HG02759 (cell line): ENCODE results near the gene CCNL2.
A peak's percentile ranks its signal among the peaks of the same experiment; 100 is the strongest.
"Not testable (repeated sequence)": the region's sequence is repeated elsewhere in the genome, so short reads cannot be mapped to it uniquely, and the experiment has no call there.

Experiments used
- ATAC-seq: cut with Tn5 transposase; IDR thresholded peaks from one replicate; pipeline ENCODE4 v1.9.1; 2021; ENCODE audit warnings: mild to moderate bottlenecking, moderate library complexity; ENCODE audit not compliant: unreplicated experiment

The CCNL2 gene

DNA sequence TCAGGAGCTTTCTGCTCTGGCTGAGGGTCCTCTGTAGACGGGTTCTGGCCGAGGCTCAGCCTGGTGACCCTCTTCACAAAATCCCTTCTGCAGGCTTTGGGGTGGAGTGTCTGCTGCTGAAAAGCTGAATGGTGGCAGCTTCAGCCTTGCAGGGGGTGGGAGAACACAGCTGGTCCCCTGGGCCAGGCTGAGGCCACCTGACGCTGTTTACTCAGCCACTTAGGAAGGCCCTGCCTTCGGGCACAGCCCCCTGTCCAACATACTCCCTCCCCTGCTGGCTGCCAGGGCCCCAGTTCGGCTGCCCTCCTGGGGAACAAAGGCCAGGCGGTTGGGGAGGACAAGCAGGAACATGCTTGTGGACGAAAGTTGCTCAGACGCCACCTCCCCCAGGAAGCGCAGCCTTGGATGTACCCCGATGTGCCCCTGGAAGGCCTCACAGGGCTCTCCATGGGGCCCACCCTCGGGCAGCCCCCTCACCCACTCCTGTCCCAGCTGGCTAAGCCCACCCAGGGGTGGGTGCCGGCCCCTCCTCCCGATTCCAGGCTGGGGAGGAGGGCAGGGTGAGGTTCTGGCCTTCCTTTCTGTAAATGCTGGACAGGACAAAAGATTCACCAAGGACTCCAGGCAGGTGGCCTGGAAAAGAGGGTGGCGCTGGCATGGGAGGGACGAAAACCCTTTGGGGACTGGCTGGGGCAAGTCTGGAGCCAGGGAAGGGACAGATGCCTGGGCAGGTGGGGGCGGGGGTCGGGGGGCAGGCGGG, 22.2 kb upstream of the CCNL2 start, which contains the start of gene ANKRD65:
TSS of gene ANKRD65 (minus strand) at position 130 of the 760 bp plus-strand sequence. CDS start 271 bp downstream, outside the sequence.
- ATAC-seq = no peak

DNA sequence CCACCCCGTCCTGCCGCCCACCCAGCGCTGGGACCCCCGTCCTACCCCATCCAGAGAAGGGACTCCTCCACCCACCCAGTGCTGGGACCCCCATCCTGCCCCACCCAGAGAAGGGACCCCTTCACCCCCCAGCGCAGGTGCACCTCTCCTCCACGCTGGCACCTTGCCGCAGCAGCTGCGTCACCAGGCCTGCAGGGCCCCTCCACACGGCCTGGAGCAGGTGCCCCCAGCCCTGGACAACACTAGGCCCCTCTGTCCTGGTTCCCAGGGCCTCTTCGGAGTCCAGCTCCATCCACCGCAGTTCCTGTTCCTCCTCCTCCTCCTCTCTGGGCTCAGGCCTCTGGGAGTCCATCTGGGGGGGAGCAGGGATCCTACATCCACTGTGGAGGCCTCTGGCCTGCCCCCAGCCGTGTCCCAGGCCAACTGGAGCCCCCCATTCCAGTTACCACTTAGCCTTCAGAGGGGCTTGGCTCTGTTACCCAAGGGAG, 21.6 kb upstream of the CCNL2 start:
- ATAC-seq = no peak

DNA sequence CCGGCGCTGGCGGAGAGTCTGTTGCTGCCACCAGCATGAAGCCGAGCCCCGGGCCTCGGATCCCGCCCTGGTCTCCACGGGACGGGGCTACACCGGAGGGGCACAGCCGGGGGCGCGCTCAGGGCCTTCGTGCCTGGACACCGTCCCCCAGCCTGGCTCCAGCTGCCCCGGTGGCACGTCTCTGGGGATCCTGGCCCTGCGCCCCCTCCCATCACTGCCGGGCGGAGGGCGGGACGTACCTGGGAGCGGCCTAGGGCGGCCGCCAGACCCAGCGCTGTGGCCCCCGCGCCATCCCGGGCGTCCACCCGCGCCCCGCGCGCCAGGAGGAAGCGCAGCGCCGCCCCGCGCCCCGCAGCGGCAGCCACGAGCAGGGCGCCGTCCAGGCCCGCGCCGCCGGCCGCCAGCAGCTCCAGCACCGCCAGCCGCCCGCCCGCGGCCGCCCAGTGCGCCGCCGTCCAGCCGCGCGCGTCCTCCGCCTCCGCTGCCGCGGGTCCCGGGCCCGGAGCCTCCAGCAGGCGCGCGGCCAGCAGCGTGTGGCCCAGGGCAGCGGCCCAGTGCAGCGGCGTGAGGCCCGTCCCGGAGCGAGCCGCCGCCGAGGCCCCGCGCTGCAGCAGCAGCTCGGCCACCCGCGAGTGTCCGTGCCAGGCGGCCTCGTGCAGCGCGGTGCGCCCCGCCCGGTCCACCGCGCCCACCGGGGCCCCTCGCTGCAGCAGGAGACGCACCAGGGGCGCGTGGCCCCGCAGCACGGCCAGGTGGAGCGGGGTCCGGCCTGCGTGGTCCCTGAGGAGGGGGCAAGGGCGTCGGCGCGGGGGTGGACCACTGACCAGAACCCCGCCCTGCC, 20.9 kb upstream of the CCNL2 start:
- ATAC-seq = no peak

DNA sequence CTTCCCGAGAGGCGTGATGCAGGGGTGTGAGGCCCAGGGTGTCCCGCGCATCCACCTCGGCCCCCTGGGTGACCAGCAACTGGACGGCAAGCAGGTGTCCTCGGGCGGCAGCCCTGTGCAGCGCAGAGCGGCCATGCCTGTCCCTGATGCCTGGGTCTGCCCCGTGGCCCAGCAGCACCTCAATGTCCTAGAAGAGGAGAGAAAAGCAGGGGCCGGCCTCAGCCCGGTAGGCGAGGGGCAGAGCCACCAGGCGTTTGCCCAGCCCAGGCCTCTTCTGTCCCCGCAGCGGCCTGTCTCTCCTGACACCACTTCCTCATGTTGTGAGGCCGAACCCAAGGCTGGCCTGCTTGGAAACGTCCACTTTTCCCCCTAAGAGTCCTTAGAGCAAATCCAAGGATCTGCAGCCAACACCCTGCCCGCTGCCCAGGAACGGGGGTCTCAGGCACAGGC, 20.3 kb upstream of the CCNL2 start:
- no peak for ATAC-seq

DNA sequence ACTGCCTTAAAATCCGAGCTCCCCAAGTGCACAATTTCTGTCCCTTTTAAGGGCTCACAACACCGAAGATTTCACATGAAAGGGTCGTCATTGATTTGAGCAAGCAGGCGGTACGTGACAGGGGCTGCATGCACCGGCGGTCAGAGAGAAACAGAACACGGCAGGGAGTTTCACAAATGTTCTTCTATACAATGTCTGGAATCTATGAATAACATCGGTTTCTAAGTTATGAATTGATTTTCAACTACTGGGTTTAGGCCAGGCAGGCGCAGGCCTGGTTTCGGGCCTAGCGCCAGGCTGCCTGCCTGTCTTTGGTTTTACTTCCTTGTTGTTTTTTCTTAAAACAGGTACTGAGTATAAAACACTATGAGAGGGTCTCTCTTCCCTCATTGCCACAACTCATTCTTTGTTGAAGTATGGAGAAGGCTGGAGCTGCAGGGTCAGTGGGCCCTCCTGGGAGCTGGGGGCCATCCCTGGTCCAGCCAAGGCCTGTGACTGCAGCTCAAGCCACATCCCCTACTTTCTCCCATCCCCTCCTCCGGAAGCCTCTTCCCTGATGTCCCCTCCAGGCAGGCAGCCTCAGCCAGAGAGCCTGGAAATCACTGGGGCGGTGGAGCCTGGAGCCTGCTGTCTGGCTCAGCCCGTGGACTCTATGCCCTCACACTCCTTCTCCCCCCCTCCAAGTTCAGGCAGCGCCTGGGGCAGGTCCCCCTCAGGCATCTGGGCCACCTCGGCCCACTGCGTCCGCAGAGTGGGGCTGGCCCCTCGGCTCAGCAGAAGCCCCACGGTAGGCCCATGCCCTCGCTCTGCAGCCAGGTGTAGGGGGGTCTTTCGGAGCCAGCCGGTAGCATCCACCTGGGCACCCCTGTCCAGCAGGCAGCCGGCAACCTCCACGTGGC, 19.6 kb upstream of the CCNL2 start:
- no peak for ATAC-seq

DNA sequence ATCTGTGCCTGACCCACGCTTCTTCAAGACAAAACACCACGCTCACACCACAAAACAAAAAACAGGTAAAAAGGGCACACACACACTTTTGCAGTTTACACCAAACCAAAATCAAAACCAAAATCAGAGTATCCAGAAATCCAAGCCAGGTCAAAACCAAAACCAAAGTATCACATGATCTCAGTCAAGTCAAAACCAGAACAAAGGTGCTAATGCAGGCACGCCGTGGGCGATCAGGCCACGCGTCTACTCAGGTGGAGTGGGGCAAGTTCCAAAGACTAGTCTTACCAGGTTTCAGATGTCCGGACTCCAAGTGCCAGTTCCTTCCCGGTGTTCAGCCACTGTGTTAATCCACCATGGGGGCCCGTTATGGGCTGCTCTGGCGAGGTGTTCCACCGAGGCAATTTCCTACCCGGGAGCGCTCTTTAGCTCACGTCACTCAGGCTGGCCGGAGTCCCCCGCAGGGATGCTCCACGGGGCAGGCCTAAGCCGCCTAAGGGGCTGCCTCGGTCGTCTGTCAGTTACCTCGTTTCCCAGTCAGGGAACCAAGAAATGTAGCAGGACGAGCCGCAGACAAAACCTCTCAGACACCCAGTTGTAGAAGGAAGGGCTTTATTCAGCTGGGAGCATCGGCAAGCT, 18.8 kb upstream of the CCNL2 start:
- not testable (repeated sequence) for ATAC-seq

DNA sequence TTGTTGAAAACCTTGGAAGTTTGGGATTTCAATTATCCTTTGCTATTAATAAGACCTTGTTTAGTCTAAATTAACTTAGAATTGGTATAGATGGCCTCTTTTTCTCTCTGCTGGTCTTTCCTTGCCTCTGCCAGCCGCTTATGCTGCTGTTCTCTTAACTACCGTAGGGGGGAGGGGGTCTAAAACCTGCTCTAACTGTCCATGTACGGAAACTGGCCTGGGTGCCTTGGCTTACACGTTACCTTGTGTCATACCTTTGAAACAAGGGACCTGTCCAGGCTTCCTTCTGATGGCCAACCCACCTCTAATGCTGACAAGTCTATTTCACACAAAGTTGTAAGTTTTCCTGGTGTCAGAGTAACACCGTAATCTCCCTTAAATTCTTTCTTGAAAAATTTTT, 18.3 kb upstream of the CCNL2 start:
- not testable (repeated sequence) for ATAC-seq

DNA sequence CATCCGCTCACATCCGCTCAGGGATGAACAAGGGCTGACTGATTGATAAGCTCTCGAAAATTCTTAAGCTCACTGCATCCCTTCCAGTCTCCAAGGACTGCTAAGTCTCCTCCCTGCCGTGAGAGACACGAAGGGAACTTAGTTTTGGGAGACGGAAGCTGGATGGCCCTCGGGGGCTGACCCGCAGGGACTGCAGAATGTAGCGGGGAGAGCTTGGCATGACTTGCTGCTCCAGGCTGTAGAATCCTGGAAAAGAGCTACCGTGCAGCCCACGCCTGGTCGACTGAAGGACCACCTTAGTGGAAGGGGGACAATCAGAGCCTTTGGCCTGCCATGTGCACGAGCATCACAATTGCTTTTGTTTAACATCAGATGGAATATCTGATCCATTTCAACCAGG, 16.6 kb upstream of the CCNL2 start:
- ATAC-seq = no peak

DNA sequence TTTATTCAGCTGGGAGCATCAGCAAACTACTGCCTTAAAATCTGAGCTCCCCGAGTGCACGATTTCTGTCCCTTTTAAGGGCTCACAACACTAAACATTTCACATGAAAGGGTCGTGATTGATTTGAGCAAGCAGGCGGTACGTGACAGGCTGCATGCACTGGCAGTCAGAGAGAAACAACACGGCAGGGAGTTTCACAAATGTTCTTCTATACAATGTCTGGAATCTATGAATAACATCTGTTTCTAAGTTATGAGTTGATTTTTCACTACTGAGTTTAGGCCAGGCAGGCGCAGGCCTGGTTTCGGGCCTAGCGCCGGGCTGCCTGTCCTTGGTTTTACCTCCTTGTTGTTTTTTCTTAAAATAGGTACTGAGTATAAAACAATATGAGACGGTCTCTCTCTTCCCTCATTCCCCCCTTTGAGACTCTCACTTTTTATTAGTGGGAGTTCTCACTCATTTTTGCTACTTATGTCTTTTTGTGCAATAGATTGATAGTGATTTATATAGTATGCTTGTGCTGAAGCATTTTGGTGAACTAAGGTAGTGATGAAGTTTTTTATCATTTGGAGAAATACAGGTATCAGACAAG, 13.3 kb upstream of the CCNL2 start:
- not testable (repeated sequence) for ATAC-seq

DNA sequence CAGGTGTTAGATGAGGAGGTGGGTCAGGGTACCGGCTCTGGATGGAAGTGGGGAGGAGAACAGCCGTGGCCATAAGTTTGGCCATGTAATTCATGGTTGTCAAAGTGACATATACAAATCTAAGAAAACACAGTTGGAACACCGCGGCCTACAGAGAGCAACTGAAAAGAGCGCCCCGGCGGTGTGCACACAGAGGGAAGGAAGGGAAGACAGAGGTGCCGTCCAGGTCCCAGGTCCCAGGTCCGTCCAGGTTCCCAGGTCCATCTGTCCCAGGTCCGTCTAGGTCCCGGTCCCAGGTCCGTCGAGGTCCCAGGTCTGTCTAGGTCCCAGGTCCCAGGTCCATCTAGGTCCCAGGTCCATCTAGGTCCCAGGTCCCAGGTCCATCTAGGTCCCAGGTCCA, 12.5 kb upstream of the CCNL2 start:
- ATAC-seq = no peak

DNA sequence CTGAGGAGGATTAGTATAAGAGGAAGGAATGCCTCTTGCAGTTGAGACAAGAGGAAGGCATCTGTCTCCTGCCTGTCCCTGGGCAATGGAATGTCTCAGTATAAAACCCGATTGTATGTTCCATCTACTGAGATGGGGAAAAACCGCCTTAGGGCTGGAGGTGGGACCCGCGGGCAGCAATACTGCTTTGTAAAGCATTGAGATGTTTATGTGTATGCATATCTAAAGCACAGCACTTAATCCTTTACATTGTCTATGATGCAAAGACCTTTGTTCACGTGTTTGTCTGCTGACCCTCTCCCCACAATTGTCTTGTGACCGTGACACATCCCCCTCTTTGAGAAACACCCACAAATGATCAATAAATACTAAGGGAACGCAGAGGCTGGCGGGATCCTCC, 11.1 kb upstream of the CCNL2 start:
- ATAC-seq = not testable (repeated sequence)

DNA sequence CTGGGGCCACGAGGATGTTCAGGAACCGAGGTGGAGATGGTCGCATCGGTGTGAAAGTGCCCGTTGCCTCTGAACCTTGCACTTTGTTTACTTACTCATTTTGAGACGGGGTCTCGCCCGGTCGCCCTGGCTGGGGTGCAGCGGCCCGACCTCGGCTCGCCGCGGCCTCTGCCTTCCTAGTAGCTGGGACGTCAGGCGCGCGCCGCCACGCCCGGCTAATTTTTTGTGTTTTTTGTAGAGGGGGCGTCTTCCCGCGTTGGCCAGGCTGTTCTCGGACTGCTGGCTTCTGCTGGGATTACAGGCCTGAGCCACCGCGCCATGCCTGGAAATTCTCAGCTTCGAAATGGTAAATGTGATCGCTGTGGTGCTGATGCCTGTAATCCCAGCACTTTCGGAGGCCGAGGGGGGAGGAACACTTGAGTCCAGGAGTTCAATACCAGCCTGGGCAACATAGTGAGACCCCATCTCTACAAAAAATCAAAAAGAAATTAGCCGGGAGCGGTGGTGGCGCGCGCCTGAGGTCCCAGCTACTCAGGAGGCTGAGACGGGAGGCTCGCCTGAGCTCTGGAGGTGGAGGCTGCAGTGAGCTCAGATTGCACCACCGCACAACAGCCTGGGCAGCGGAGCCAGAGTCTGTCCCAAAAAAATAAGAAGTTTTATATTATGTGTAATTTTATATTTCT, 8.6 kb upstream of the CCNL2 start:
- ATAC-seq = peak; percentile 38

DNA sequence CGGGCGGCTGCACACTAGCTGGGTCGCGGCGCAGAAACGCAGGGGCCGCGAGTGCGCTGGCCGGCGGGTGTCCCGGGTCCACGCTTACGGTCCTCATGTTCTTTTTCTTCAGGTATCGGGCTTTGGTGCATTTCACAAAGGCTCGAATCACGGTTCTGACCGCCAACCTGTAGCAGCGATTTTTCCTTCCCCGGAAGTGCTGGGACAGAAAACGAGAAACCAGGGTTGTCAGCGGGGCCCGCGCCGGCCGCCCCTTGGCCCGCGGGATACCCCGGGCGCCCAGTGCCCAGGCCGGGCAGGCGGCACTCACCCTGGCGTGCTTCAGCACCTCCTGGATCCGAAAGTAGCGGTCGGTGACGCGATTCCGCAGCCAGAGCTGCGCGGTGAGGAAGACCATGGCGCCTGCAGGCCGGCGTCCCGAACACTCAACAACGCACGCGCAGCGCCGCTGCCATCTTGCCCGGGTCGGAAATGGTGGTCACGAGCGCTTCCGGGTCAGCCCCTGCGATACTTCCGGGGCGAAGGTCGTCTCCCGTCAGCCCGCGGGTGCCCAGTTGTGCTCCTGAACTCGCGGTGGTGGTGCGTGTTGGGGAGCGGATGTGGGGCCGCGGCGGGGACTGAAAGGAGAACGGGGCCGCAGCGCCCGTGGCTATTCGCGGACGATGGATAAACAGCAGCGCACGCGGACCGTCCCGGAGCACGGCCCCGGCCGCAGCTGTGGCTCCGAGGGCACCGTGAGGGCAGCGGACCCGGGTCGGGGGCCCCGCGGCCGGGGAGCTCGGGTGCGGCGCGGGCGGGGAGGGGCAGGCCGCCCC, 7.9 kb upstream of the CCNL2 start, which contains the start of gene MRPL20:
TSS of gene MRPL20 (minus strand) at position 473 of the 815 bp plus-strand sequence. CDS start at position 397, 76 bp downstream.
- ATAC-seq = peak; percentile 91

DNA sequence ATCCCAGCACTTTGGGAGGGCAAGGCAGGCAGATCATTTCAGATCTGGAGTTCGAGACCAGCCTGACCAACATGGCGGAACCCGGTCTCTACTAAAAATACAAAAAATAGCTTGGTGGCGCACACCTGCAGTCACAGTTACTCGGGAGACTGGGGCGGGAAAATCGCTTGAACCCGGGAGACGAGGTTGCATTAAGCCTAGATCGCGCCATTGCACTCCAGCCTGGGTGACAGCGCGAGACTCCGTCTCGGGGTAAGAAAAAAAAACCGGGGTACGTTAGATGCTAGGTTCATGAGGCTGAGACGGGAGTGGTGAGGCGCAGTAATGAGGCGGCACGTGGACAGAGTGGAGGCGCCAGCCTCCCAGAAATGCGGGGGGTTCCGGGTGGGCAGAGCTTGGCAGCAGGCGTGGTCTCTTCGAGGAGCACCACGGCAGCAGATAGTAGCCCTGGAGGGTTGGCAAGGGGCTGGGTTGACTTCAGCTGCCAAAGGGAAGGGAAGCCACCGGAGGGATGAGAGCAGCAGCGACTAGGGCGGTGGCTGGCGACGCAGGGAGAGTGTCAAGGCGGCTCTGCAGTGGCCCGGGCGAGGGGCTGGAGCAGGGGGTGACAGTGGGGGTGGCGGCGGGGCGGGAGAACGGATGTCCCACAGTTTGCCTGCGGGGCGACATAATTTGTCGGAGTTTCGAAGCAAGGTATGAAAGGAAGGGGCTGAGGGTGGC, 7.1 kb upstream of the CCNL2 start:
- no peak for ATAC-seq

DNA sequence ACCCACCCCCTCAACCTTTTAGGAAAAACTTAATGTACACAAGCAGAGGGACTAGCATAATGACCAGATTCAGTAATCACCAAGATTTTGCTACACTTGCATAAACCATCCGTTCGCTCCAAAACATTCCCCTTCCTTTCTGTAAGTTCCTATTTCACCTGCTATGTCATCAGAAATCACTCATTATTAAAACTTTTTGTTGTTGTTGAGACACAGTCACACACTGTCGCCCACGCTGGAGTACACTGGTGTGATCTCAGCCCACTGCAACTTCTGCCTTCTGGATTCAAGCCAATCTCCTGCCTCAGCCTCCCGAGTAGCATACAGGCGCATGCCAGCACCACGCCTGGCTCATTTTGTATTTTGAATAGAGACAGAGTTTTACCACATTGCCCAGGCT, 4.5 kb upstream of the CCNL2 start:
- no peak for ATAC-seq

DNA sequence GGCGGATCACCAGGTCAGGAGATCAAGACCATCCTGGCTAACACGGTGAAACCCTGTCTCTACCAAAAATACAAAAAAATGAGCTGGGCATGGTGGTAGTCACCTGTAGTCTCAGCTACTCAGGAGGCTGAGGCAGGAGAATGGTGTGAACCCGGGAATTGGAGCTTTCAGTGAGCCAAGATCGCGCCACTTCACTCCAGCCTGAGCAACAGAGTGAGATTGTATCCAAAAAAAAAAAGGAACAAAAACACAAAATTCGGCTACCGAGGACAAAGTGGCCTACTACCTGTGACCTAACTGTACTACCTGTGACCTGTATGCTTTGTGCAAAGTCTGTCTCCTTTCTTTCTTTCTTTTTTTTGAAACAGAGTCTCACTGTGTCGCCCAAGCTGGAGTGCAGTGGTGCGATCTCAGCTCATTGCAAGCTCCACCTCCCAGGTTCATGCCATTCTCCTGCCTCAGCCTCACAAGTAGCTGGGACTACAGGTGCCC, 3.8 kb upstream of the CCNL2 start:
- ATAC-seq = not testable (repeated sequence)

DNA sequence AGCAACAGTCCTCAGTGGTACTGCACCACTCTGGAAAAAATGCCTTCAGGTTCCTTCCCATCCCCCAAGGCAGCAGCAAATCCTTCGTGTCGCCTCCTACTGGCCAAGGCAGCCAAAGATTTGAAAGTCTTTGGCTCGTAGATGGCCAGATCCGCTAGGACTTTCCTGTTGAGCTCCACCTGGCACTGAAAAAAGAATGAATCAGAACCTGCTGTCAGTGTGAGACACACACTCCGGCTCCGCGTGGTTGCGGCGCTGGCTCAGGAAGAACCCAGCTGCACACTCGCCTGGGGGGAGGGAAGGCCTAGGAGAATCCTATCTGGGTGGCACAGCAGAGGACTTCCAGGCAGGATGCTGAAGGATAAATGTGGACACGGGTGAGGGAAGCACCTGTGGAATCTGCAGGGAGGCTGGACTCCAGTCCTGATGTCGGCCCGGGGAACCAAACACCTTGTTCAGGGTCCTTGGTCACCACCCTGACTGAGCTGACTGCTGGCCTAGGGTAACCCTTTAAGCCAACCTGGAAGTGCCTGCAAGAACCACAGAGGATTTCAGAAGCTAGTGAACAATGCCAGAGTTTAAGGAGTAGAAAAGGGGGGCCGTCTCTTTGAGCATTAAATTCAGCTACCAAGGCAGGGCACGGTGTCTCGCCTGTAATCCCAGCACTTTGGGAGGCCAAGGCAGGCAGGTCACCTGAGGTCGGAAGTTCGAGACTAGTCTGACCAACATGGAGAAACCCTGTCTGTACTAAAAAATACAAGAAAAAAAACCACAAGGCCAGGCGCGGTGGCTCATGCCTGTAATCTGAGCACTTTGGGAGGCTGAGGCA, 3.2 kb upstream of the CCNL2 start:
- ATAC-seq = no peak
